Vagina (tissue), 2 donors: ENCODE measurements around the gene SPON1. TPM values are rescaled to one million over a fixed set of nuclear protein-coding genes. Genes with fewer than 3 reads are reported as not detected.

Experiments
- DNase-seq, 2 donors: peaks; one replicate each; pipeline ENCODE4 v3.0.0-alpha.2; 2017; ENCODE audit errors: extremely low spot score in 2 of 2
- H3K27ac ChIP-seq: fragments of 200-600 bp; sonication (generic); one replicate; pipeline ENCODE4 v1.5.1; 2019
- H3K27me3 ChIP-seq: fragments of 200-600 bp; sonication (generic); one replicate; pipeline ENCODE4 v1.5.1; 2019
- H3K36me3 ChIP-seq, 2 donors: fragments of 200-600 bp; sonication (generic); one replicate each; pipeline ENCODE4 v1.5.1; 2017 to 2019
- H3K4me1 ChIP-seq: fragments of 200-600 bp; sonication (generic); one replicate; pipeline ENCODE4 v1.5.1; 2019
- H3K4me3 ChIP-seq, 2 donors: fragments of 200-600 bp; sonication (generic); 1 replicate in 1 of 2; 2 replicates in 1 of 2; pipeline ENCODE4 v1.5.1; 2016 to 2019
- H3K9me3 ChIP-seq: fragments of 200-600 bp; sonication (generic); one replicate; pipeline ENCODE4 v1.5.1; 2019
- CTCF ChIP-seq, 3 experiments: fragments of 450-650 bp in 2 of 3; fragments of 200-600 bp in 1 of 3; sonication (generic) in 1 of 3; IDR thresholded peaks; one replicate each; pipeline ENCODE4 v1.5.1; 2017 to 2019; ENCODE audit warnings: antibody characterized with exemption in 3 of 3, mild to moderate bottlenecking in 2 of 3, moderate library complexity in 2 of 3
- POLR2A ChIP-seq, 2 donors: fragments of 450-650 bp; IDR thresholded peaks; one replicate each; pipeline ENCODE4 v1.6.1; 2017; ENCODE audit warnings: antibody characterized with exemption in 2 of 2, mild to moderate bottlenecking in 2 of 2, moderate library complexity in 2 of 2
- POLR2AphosphoS5 ChIP-seq, 2 donors: sonication (generic); formaldehyde crosslinking; IDR thresholded peaks; one replicate each; pipeline ENCODE4 v1.9.0; 2017; ENCODE audit warnings: antibody characterized with exemption in 2 of 2, mild to moderate bottlenecking in 2 of 2, low read depth in 1 of 2; ENCODE audit not compliant: insufficient read depth in 1 of 2
- intact Hi-C: fragments of 100-400 bp; cut with DNase I; formaldehyde crosslinking; loops from one replicate; pipeline ENCODE4 v1.15.1; 2023
- total RNA-seq: library from RNA; depleted of rRNA; stranded (reverse); fragments of >200 nt; gene quantifications from one replicate; pipeline ENCODE4 v1.2.3, GENCODE V29; 2016

Gene SPON1
- total RNA-seq, 1 donor from 2014 or later = 31.7 TPM

GRCh38 chr11:14242187-14242586 lies 279.7 kb downstream of the SPON1 start:
- Histone ChIP-seq H3K4me1 (no peaks in the 10 kb centered on the region), H3K27ac (no peak overlapping the region), H3K27me3 (no peaks in the 10 kb centered on the region), H3K4me3 (no peak overlapping the region), H3K9me3 (no peaks in the 10 kb centered on the region), H3K36me3 (no peaks in the 10 kb centered on the region)
- TF ChIP-seq CTCF (IDR thresholded peaks at IDR 0.05) (no peak), POLR2AphosphoS5 (IDR thresholded peaks at IDR 0.05; ENCODE audit: insufficient read depth in 1 of 2, low read depth in 1 of 2) (no peak), POLR2A (IDR thresholded peaks at IDR 0.05) (no peak)
- intact Hi-C loops = no loop called here
- DNase-seq = no peak

GRCh38 chr11:14242733-14243132 lies 280.2 kb downstream of the SPON1 start:
- Histone ChIP-seq H3K27ac (no peak overlapping the region), H3K27me3 (no peaks in the 10 kb centered on the region), H3K4me1 (no peaks in the 10 kb centered on the region), H3K36me3 (no peaks in the 10 kb centered on the region), H3K4me3 (no peak overlapping the region), H3K9me3 (no peaks in the 10 kb centered on the region)
- DNase-seq = no peak
- TF ChIP-seq POLR2A (IDR thresholded peaks at IDR 0.05) (no peak), POLR2AphosphoS5 (IDR thresholded peaks at IDR 0.05; ENCODE audit: insufficient read depth in 1 of 2, low read depth in 1 of 2) (no peak), CTCF (IDR thresholded peaks at IDR 0.05) (no peak)
- intact Hi-C loops = no loop called here

GRCh38 chr11:14244926-14245325 lies 282.4 kb downstream of the SPON1 start:
- DNase-seq = no peak
- H3K27me3 ChIP-seq = no peaks in the 10 kb centered on the region
- H3K4me1 ChIP-seq = peaks cover 11% of the 10 kb centered on the region
- intact Hi-C loops = no loop called here
- H3K36me3 ChIP-seq = no peaks in the 10 kb centered on the region
- H3K27ac ChIP-seq = no peak overlapping the region
- no peak for TF ChIP-seq POLR2AphosphoS5 (IDR thresholded peaks at IDR 0.05; ENCODE audit: insufficient read depth in 1 of 2, low read depth in 1 of 2)
- no peak for TF ChIP-seq CTCF (IDR thresholded peaks at IDR 0.05)
- no peak for TF ChIP-seq POLR2A (IDR thresholded peaks at IDR 0.05)
- no peak overlapping the region for H3K4me3 ChIP-seq
- H3K9me3 ChIP-seq = no peaks in the 10 kb centered on the region

- Histone ChIP-seq H3K9me3 (no peaks in the 10 kb centered on the region), H3K27me3 (no peaks in the 10 kb centered on the region), H3K4me1 (peaks cover 11% of the 10 kb centered on the region), H3K27ac (no peak overlapping the region), H3K4me3 (no peak overlapping the region), H3K36me3 (no peaks in the 10 kb centered on the region)
- TF ChIP-seq POLR2A (IDR thresholded peaks at IDR 0.05) (no peak), CTCF (IDR thresholded peaks at IDR 0.05) (no peak), POLR2AphosphoS5 (IDR thresholded peaks at IDR 0.05; ENCODE audit: insufficient read depth in 1 of 2, low read depth in 1 of 2) (no peak)
- intact Hi-C loops = no loop called here
- no peak for DNase-seq
These were observed 282.9 kb downstream of the SPON1 start for GRCh38 chr11:14245444-14245843.

GRCh38 chr11:14248580-14248981 lies 286.1 kb downstream of the SPON1 start:
- DNase-seq = no peak
- H3K9me3 ChIP-seq = no peaks in the 10 kb centered on the region
- H3K27ac ChIP-seq = no peak overlapping the region
- H3K36me3 ChIP-seq = no peaks in the 10 kb centered on the region
- H3K4me3 ChIP-seq = no peak overlapping the region
- intact Hi-C loops = loop anchor here (2.0 kb wide), 1 partner anchor 292 kb away; no protein-coding TSS in a partner anchor
- TF ChIP-seq POLR2A (IDR thresholded peaks at IDR 0.05) (no peak), POLR2AphosphoS5 (IDR thresholded peaks at IDR 0.05; ENCODE audit: insufficient read depth in 1 of 2, low read depth in 1 of 2) (no peak), CTCF (IDR thresholded peaks at IDR 0.05) (no peak)
- peaks cover 11% of the 10 kb centered on the region for H3K4me1 ChIP-seq
- no peaks in the 10 kb centered on the region for H3K27me3 ChIP-seq
